ENCODE results near the gene CSNK1D. TPM values are rescaled to one million over a fixed set of nuclear protein-coding genes. Genes with fewer than 3 reads are reported as not detected.

The CSNK1D gene
- total and polyA plus RNA-seq, 10 of the 15 experiments (the other 5 are each of a cell fraction or from before 2014, with no cell fraction given) = 5.7 to 105 (median 58.1) TPM

DNA sequence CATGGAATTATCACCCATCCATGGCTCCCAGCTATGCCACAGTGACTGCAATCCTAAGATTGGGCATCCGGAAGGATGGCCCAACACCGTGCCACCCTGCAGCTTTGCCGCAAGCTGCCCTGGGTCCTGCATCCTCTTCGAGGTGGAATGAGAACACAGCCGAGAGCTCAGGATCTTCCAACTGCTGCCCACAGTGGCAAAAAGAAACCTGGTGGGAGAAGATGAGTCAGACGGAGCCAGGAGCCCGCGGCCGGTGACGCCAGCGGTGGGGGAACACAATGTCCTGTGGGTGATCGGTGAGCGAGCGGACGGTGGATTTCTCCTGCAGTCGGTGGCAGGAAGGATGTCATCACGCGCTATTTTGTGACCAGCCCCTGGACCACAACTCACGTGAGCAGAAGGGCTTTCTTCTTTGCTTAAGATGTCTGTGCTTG lies 23.8 kb upstream of the CSNK1D start (continued):
- TF ChIP-seq ZBED1 (IDR thresholded peaks at IDR 0.05; ENCODE audit: borderline replicate concordance) = no peak
- TF ChIP-seq, protein P1, sequence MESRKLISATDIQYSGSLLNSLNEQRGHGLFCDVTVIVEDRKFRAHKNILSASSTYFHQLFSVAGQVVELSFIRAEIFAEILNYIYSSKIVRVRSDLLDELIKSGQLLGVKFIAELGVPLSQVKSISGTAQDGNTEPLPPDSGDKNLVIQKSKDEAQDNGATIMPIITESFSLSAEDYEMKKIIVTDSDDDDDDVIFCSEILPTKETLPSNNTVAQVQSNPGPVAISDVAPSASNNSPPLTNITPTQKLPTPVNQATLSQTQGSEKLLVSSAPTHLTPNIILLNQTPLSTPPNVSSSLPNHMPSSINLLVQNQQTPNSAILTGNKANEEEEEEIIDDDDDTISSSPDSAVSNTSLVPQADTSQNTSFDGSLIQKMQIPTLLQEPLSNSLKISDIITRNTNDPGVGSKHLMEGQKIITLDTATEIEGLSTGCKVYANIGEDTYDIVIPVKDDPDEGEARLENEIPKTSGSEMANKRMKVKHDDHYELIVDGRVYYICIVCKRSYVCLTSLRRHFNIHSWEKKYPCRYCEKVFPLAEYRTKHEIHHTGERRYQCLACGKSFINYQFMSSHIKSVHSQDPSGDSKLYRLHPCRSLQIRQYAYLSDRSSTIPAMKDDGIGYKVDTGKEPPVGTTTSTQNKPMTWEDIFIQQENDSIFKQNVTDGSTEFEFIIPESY (IDR thresholded peaks at IDR 0.05) = no peak
- no peak for TF ChIP-seq TCF12 (IDR thresholded peaks at IDR 0.05; ENCODE audit: low read depth, low read length)
- peak; percentile 58; the same call in 1 of the 2 replicates for TF ChIP-seq SIN3A (IDR thresholded peaks at IDR 0.05; ENCODE audit: low read depth, low read length)
- TF ChIP-seq FOXK2 (IDR thresholded peaks at IDR 0.05) = no peak
- peak; percentile 83; the same call in 1 of the 2 replicates for TF ChIP-seq WRNIP1 (IDR thresholded peaks at IDR 0.05; ENCODE audit: borderline replicate concordance, low read depth, low read length)
- TF ChIP-seq, protein P2, sequence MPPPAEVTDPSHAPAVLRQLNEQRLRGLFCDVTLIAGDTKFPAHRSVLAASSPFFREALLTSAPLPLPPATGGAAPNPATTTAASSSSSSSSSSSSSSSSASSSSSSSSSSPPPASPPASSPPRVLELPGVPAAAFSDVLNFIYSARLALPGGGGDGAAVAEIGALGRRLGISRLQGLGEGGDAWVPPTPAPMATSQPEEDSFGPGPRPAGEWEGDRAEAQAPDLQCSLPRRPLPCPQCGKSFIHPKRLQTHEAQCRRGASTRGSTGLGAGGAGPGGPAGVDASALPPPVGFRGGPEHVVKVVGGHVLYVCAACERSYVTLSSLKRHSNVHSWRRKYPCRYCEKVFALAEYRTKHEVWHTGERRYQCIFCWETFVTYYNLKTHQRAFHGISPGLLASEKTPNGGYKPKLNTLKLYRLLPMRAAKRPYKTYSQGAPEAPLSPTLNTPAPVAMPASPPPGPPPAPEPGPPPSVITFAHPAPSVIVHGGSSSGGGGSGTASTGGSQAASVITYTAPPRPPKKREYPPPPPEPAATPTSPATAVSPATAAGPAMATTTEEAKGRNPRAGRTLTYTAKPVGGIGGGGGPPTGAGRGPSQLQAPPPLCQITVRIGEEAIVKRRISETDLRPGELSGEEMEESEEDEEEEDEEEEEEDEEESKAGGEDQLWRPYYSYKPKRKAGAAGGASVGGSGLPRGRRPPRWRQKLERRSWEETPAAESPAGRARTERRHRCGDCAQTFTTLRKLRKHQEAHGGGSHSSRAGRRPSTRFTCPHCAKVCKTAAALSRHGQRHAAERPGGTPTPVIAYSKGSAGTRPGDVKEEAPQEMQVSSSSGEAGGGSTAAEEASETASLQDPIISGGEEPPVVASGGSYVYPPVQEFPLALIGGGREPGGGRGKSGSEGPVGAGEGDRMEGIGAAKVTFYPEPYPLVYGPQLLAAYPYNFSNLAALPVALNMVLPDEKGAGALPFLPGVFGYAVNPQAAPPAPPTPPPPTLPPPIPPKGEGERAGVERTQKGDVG (CRISPR knock-in tag; IDR thresholded peaks at IDR 0.05) = no peak
- no peak for TF ChIP-seq SMAD5 (IDR thresholded peaks at IDR 0.05; ENCODE audit: low read depth)
- TF ChIP-seq, protein P3, sequence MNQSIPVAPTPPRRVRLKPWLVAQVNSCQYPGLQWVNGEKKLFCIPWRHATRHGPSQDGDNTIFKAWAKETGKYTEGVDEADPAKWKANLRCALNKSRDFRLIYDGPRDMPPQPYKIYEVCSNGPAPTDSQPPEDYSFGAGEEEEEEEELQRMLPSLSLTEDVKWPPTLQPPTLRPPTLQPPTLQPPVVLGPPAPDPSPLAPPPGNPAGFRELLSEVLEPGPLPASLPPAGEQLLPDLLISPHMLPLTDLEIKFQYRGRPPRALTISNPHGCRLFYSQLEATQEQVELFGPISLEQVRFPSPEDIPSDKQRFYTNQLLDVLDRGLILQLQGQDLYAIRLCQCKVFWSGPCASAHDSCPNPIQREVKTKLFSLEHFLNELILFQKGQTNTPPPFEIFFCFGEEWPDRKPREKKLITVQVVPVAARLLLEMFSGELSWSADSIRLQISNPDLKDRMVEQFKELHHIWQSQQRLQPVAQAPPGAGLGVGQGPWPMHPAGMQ (IDR thresholded peaks at IDR 0.05; ENCODE audit: borderline replicate concordance) = no peak

All from GM12878 (cell line).